Transverse colon (tissue), 4 donors: ENCODE measurements around the gene USP34.

Source experiments
- EP300 ChIP-seq: sonication (generic); formaldehyde crosslinking; IDR thresholded peaks from one replicate; pipeline ENCODE4 v1.6.1; 2017; ENCODE audit warnings: antibody characterized with exemption, low read depth
- POLR2A ChIP-seq: fragments of 450-650 bp; IDR thresholded peaks from one replicate; pipeline ENCODE4 v1.6.1; 2016; ENCODE audit warnings: antibody characterized with exemption, mild to moderate bottlenecking, moderate library complexity
- POLR2AphosphoS5 ChIP-seq, 3 donors: sonication (generic); formaldehyde crosslinking; IDR thresholded peaks; one replicate each; pipeline ENCODE4 v1.6.1; 2016; ENCODE audit warnings: antibody characterized with exemption in 3 of 3
- TF ChIP-seq, protein P1 (sequence below), 5 experiments: fragments of 200-600 bp in 3 of 5; fragments of 450-650 bp in 2 of 5; sonication (generic) in 3 of 5; IDR thresholded peaks; 1 replicate in 2 of 5; 2 replicates in 3 of 5; pipeline ENCODE4 v1.5.1; 2016 to 2017; ENCODE audit warnings: antibody characterized with exemption in 5 of 5, inconsistent platforms in 3 of 5, mild to moderate bottlenecking in 2 of 5, moderate library complexity in 1 of 5

- TF ChIP-seq, protein P1, sequence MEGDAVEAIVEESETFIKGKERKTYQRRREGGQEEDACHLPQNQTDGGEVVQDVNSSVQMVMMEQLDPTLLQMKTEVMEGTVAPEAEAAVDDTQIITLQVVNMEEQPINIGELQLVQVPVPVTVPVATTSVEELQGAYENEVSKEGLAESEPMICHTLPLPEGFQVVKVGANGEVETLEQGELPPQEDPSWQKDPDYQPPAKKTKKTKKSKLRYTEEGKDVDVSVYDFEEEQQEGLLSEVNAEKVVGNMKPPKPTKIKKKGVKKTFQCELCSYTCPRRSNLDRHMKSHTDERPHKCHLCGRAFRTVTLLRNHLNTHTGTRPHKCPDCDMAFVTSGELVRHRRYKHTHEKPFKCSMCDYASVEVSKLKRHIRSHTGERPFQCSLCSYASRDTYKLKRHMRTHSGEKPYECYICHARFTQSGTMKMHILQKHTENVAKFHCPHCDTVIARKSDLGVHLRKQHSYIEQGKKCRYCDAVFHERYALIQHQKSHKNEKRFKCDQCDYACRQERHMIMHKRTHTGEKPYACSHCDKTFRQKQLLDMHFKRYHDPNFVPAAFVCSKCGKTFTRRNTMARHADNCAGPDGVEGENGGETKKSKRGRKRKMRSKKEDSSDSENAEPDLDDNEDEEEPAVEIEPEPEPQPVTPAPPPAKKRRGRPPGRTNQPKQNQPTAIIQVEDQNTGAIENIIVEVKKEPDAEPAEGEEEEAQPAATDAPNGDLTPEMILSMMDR (IDR thresholded peaks at IDR 0.05): no peak
- no peak for TF ChIP-seq POLR2AphosphoS5 (IDR thresholded peaks at IDR 0.05)
- TF ChIP-seq POLR2A: no peak
- TF ChIP-seq EP300: no peak
Measured at GRCh38 chr2:61371027-61371426, 99.9 kb downstream of the USP34 start.
